Measurements from ENCODE around the gene B2M.
A peak's percentile ranks its signal among the peaks of the same experiment; 100 is the strongest.
"Not testable (repeated sequence)": the region's sequence is repeated elsewhere in the genome, so short reads cannot be mapped to it uniquely, and the experiment has no call there.

The B2M gene

DNA sequence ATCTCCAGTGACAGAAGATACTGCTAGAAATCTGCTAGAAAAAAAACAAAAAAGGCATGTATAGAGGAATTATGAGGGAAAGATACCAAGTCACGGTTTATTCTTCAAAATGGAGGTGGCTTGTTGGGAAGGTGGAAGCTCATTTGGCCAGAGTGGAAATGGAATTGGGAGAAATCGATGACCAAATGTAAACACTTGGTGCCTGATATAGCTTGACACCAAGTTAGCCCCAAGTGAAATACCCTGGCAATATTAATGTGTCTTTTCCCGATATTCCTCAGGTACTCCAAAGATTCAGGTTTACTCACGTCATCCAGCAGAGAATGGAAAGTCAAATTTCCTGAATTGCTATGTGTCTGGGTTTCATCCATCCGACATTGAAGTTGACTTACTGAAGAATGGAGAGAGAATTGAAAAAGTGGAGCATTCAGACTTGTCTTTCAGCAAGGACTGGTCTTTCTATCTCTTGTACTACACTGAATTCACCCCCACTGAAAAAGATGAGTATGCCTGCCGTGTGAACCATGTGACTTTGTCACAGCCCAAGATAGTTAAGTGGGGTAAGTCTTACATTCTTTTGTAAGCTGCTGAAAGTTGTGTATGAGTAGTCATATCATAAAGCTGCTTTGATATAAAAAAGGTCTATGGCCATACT is 4.0 kb downstream of the B2M start:
- H3K4me3 ChIP-seq (ENCODE audit: low read depth, low read length) = no peak overlapping the region
- no peak for DNase-seq (ENCODE audit: low read depth)
- TF ChIP-seq, protein P1, sequence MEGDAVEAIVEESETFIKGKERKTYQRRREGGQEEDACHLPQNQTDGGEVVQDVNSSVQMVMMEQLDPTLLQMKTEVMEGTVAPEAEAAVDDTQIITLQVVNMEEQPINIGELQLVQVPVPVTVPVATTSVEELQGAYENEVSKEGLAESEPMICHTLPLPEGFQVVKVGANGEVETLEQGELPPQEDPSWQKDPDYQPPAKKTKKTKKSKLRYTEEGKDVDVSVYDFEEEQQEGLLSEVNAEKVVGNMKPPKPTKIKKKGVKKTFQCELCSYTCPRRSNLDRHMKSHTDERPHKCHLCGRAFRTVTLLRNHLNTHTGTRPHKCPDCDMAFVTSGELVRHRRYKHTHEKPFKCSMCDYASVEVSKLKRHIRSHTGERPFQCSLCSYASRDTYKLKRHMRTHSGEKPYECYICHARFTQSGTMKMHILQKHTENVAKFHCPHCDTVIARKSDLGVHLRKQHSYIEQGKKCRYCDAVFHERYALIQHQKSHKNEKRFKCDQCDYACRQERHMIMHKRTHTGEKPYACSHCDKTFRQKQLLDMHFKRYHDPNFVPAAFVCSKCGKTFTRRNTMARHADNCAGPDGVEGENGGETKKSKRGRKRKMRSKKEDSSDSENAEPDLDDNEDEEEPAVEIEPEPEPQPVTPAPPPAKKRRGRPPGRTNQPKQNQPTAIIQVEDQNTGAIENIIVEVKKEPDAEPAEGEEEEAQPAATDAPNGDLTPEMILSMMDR (IDR thresholded peaks at IDR 0.05; ENCODE audit: control insufficient read depth, extremely low read depth, insufficient read depth) = no peak

DNA sequence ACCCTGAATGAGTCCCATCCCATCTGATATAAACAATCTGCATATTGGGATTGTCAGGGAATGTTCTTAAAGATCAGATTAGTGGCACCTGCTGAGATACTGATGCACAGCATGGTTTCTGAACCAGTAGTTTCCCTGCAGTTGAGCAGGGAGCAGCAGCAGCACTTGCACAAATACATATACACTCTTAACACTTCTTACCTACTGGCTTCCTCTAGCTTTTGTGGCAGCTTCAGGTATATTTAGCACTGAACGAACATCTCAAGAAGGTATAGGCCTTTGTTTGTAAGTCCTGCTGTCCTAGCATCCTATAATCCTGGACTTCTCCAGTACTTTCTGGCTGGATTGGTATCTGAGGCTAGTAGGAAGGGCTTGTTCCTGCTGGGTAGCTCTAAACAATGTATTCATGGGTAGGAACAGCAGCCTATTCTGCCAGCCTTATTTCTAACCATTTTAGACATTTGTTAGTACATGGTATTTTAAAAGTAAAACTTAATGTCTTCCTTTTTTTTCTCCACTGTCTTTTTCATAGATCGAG is 4.5 kb downstream of the B2M start:
- H3K4me3 ChIP-seq (ENCODE audit: low read depth, low read length) = no peak overlapping the region
- TF ChIP-seq, protein P1 (IDR thresholded peaks at IDR 0.05; ENCODE audit: control insufficient read depth, extremely low read depth, insufficient read depth) = no peak
- no peak for DNase-seq (ENCODE audit: low read depth)

DNA sequence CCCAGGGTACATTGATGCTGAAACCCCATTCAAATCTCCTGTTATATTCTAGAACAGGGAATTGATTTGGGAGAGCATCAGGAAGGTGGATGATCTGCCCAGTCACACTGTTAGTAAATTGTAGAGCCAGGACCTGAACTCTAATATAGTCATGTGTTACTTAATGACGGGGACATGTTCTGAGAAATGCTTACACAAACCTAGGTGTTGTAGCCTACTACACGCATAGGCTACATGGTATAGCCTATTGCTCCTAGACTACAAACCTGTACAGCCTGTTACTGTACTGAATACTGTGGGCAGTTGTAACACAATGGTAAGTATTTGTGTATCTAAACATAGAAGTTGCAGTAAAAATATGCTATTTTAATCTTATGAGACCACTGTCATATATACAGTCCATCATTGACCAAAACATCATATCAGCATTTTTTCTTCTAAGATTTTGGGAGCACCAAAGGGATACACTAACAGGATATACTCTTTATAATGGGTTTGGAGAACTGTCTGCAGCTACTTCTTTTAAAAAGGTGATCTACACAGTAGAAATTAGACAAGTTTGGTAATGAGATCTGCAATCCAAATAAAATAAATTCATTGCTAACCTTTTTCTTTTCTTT is 5.8 kb downstream of the B2M start:
- no peak overlapping the region for H3K4me3 ChIP-seq (ENCODE audit: low read depth, low read length)
- DNase-seq (ENCODE audit: low read depth) = no peak
- TF ChIP-seq, protein P1 (IDR thresholded peaks at IDR 0.05; ENCODE audit: control insufficient read depth, extremely low read depth, insufficient read depth) = no peak

DNA sequence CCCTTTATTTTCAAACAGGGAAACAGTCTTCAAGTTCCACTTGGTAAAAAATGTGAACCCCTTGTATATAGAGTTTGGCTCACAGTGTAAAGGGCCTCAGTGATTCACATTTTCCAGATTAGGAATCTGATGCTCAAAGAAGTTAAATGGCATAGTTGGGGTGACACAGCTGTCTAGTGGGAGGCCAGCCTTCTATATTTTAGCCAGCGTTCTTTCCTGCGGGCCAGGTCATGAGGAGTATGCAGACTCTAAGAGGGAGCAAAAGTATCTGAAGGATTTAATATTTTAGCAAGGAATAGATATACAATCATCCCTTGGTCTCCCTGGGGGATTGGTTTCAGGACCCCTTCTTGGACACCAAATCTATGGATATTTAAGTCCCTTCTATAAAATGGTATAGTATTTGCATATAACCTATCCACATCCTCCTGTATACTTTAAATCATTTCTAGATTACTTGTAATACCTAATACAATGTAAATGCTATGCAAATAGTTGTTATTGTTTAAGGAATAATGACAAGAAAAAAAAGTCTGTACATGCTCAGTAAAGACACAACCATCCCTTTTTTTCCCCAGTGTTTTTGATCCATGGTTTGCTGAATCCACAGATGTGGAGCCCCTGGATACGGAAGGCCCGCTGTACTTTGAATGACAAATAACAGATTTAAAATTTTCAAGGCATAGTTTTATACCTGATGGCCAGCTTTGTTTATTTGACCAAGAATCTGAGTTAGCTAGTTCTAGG is 7.0 kb downstream of the B2M start:
- H3K4me3 ChIP-seq (ENCODE audit: low read depth, low read length) = no peak overlapping the region
- DNase-seq (ENCODE audit: low read depth) = no peak
- TF ChIP-seq, protein P1 (IDR thresholded peaks at IDR 0.05; ENCODE audit: control insufficient read depth, extremely low read depth, insufficient read depth) = no peak

DNA sequence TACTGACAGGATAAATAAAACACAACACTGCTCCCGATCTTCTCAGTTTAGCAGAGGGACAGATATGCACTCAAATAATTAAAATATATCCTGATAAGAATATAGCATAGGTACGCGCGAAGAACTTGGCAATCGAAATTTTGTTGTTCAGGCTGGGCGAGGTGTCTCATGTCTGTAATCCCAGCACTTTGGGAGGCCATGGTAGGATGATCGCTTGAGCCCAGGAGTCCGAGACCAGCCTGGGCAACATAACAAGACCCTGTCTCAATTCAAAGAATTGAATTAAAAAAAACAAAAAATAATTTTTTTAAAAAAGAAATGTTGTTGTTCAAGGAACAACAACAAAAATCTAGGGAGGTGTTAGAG is 7.6 kb downstream of the B2M start:
- TF ChIP-seq, protein P1 (IDR thresholded peaks at IDR 0.05; ENCODE audit: control insufficient read depth, extremely low read depth, insufficient read depth) = no peak
- no peak for DNase-seq (ENCODE audit: low read depth)
- no peak overlapping the region for H3K4me3 ChIP-seq (ENCODE audit: low read depth, low read length)

DNA sequence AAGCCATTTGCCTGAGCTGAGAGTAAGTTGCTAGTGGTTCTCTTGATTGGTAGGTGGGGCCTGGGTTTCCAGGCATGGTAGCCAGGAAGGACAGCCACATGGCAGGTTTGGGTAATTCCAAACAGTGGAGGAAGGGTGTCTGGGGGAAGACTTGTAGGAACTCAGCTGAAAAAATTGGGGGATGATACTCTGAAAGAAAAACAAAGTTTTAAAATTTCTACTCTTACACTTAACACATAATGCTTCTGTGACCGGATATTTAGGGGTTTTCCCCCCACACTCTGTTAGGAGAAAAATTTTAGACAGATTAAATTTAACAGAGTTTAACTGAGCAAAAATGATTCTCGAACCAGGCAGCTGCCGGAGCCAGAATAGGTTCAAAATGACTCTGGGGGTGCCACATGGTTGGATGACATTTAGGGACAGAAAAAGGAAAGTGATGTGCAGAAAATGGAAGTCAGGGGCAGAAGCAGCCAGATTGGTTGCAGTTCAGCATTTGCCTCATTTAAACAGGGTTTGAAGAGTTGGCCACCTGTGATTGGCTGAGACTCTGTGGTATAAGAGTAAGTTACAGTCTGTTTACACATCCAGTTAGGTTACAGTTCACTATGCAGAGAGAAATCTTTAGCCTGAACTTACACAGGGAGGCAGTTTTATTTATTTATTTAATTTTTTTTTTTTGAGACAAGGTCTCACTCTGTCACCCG is 8.1 kb downstream of the B2M start:
- DNase-seq (ENCODE audit: low read depth) = peak; percentile 56
- TF ChIP-seq, protein P1 (IDR thresholded peaks at IDR 0.05; ENCODE audit: control insufficient read depth, extremely low read depth, insufficient read depth) = no peak
- H3K4me3 ChIP-seq (ENCODE audit: low read depth, low read length) = no peak overlapping the region

DNA sequence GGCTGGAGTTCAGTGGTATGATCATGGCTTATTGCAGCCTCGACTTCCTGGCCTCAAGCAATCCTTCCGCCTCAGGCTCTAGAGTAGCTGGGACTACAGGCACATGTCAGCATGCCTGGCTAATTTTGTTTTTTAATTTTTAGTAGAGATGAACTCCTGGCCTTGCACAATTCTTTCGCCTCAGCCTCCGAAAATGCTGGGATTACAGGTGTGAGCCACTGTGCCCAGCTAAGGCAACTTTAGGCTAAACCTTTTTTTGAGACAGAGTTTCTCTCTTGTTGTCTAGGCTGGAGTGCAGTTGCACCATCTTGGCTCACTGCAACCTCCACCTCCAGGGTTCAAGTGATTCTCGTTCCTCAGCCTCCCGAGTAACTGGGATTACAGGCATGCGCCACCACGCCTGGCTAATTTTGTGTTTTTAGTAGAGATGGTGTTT is 8.7 kb downstream of the B2M start:
- H3K4me3 ChIP-seq (ENCODE audit: low read depth, low read length); DNase-seq (ENCODE audit: low read depth): not testable (repeated sequence)
